ENCODE measurements around the gene NUDT11.
"Not testable (repeated sequence)": the region's sequence is repeated elsewhere in the genome, so short reads cannot be mapped to it uniquely, and the experiment has no call there.

- TF ChIP-seq POLR2A, CTCF, EP300 (IDR thresholded peaks at IDR 0.05): not testable (repeated sequence)
These were observed 497 bp downstream of the NUDT11 start for GRCh38 chrX:51495701-51496488.
